CD4-positive, alpha-beta T cell (primary cell): ENCODE data around the gene DIAPH2. TPM values are rescaled to one million over a fixed set of nuclear protein-coding genes. Genes with fewer than 3 reads are reported as not detected.

ENCODE experiments used
- ATAC-seq: fragments of 200-7000 bp; cut with Tn5 transposase; one replicate; pipeline ENCODE4 v1.10.0; 2022; ENCODE audit warnings: mild to moderate bottlenecking; ENCODE audit not compliant: poor library complexity
- CTCF ChIA-PET: fragments of 350-600 bp; sonication (Branson Sonifier 250); formaldehyde crosslinking; loops from one replicate; lab custom pipeline; 2021; ENCODE audit warnings: antibody characterized with exemption, inconsistent platforms; lab: Charles Lee
- POLR2A ChIA-PET: fragments of 350-600 bp; sonication (Branson Sonifier 250); formaldehyde crosslinking; loops from one replicate; lab custom pipeline; 2021; ENCODE audit warnings: antibody characterized with exemption, inconsistent platforms; lab: Charles Lee
- DNase-seq, 14 experiments: peaks; one replicate each; pipeline ENCODE4 v3.0.0-alpha.2; 2013 to 2020; ENCODE audit warnings: mixed read lengths in 2 of 14
- H3K27ac ChIP-seq, 2 donors: one replicate each; pipeline versions ENCODE4 v1.5.1 to v1.7.0; 2013; ENCODE audit warnings: low read length in 2 of 2, low read depth in 1 of 2, mild to moderate bottlenecking in 1 of 2
- H3K27me3 ChIP-seq, 2 experiments: 1 replicate in 1 of 2; 2 replicates in 1 of 2; pipeline versions ENCODE4 v1.6.1 to v1.7.0; 2013; ENCODE audit warnings: low read length in 2 of 2, control low read depth in 1 of 2, mild to moderate bottlenecking in 1 of 2, moderate library complexity in 1 of 2; ENCODE audit not compliant: insufficient read depth in 2 of 2, control insufficient read depth in 1 of 2
- H3K36me3 ChIP-seq: one replicate; pipeline ENCODE4 v1.6.1; 2013; ENCODE audit warnings: low read length, control low read depth; ENCODE audit not compliant: insufficient read depth
- H3K4me1 ChIP-seq: one replicate; pipeline ENCODE4 v1.6.1; 2013; ENCODE audit warnings: low read length, control low read depth; ENCODE audit not compliant: insufficient read depth
- H3K4me3 ChIP-seq: one replicate; pipeline ENCODE4 v1.5.1; 2013; ENCODE audit warnings: mild to moderate bottlenecking, low read length, moderate library complexity
- H3K9me3 ChIP-seq, 2 experiments: 1 replicate in 1 of 2; 2 replicates in 1 of 2; pipeline versions ENCODE4 v1.6.1 to v1.7.0; 2013; ENCODE audit warnings: low read length in 2 of 2, mild to moderate bottlenecking in 2 of 2, control low read depth in 1 of 2, moderate library complexity in 1 of 2; ENCODE audit not compliant: control insufficient read depth in 1 of 2, insufficient read depth in 1 of 2
- H3K27ac Mint-ChIP-seq: one replicate; pipeline ENCODE4 v1.8.0; 2020; ENCODE audit warnings: mixed read lengths
- H3K27me3 Mint-ChIP-seq: one replicate; pipeline ENCODE4 v1.8.0; 2021; ENCODE audit warnings: mixed read lengths
- H3K36me3 Mint-ChIP-seq: one replicate; pipeline ENCODE4 v1.8.0; 2021; ENCODE audit warnings: low read depth, mixed read lengths
- H3K4me1 Mint-ChIP-seq: one replicate; pipeline ENCODE4 v1.8.0; 2021; ENCODE audit warnings: low read depth, mixed read lengths
- H3K4me3 Mint-ChIP-seq: one replicate; pipeline ENCODE4 v1.8.0; 2020; ENCODE audit warnings: mild to moderate bottlenecking, mixed read lengths
- H3K9me3 Mint-ChIP-seq: one replicate; pipeline ENCODE4 v1.8.0; 2020; ENCODE audit warnings: mixed read lengths
- intact Hi-C, 2 experiments: fragments of 100-400 bp; cut with DNase I in 1 of 2; cut with micrococcal nuclease in 1 of 2; formaldehyde crosslinking; loops; one replicate each; pipeline versions ENCODE4 v1.15.1 to v1.9.0; 2023 to 2025; cut with DNase I, micrococcal nuclease
- total RNA-seq, 174 experiments: library from RNA in 2 of 174; stranded (reverse) in 2 of 174; gene quantifications; one replicate each; pipeline ENCODE4 v1.2.3 and lab custom pipeline; 2021 to 2026
- TF ChIP-seq, protein P1 (sequence below): fragments of 200-600 bp; IDR thresholded peaks from one replicate; pipeline ENCODE4 v1.8.0; 2022; ENCODE audit warnings: antibody characterized with exemption, mild to moderate bottlenecking

DIAPH2 gene
- total RNA-seq, 2 experiments from 2014 or later, result 11.4 to 11.7 TPM

GRCh38 chrX:97159916-97160800 is 475.5 kb downstream of the DIAPH2 start:
- H3K4me1 ChIP-seq, result no peaks in the 10 kb centered on the region
- peaks cover 17% of the 10 kb centered on the region for H3K4me1 Mint-ChIP-seq
- ChIA-PET POLR2A (no interaction called here), CTCF (interaction anchor here (0.7 kb wide), 2 partner anchors 10 to 566 kb away, joined by 3 read pairs; no protein-coding TSS in a partner anchor)
- no peak overlapping the region for H3K27ac Mint-ChIP-seq
- ATAC-seq, result no peak
- H3K9me3 ChIP-seq, result no peaks in the 10 kb centered on the region
- H3K36me3 Mint-ChIP-seq, result no peaks in the 10 kb centered on the region
- peak in 1 of 14 experiments; percentile 0 for DNase-seq
- H3K27ac ChIP-seq, result no peak overlapping the region
- TF ChIP-seq, protein P1, sequence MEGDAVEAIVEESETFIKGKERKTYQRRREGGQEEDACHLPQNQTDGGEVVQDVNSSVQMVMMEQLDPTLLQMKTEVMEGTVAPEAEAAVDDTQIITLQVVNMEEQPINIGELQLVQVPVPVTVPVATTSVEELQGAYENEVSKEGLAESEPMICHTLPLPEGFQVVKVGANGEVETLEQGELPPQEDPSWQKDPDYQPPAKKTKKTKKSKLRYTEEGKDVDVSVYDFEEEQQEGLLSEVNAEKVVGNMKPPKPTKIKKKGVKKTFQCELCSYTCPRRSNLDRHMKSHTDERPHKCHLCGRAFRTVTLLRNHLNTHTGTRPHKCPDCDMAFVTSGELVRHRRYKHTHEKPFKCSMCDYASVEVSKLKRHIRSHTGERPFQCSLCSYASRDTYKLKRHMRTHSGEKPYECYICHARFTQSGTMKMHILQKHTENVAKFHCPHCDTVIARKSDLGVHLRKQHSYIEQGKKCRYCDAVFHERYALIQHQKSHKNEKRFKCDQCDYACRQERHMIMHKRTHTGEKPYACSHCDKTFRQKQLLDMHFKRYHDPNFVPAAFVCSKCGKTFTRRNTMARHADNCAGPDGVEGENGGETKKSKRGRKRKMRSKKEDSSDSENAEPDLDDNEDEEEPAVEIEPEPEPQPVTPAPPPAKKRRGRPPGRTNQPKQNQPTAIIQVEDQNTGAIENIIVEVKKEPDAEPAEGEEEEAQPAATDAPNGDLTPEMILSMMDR, result no peak
- no peaks in the 10 kb centered on the region for H3K27me3 Mint-ChIP-seq
- H3K4me3 Mint-ChIP-seq, result no peak overlapping the region
- H3K4me3 ChIP-seq, result no peak overlapping the region
- no peaks in the 10 kb centered on the region for H3K27me3 ChIP-seq
- intact Hi-C loops, result no loop called here
- H3K9me3 Mint-ChIP-seq, result no peaks in the 10 kb centered on the region
- H3K36me3 ChIP-seq, result no peaks in the 10 kb centered on the region

- no peak overlapping the region for H3K4me3 Mint-ChIP-seq
- no peaks in the 10 kb centered on the region for H3K9me3 ChIP-seq
These were observed 482.7 kb downstream of the DIAPH2 start for GRCh38 chrX:97167333-97167732.

GRCh38 chrX:97168646-97169045 is 484.0 kb downstream of the DIAPH2 start:
- Histone ChIP-seq H3K36me3 (no peaks in the 10 kb centered on the region), H3K27me3 (no peaks in the 10 kb centered on the region), H3K4me3 (no peak overlapping the region), H3K9me3 (no peaks in the 10 kb centered on the region), H3K4me1 (no peaks in the 10 kb centered on the region), H3K27ac (no peak overlapping the region)
- peaks cover 4% of the 10 kb centered on the region for H3K36me3 Mint-ChIP-seq
- intact Hi-C loops, result no loop called here
- no peak for ATAC-seq
- DNase-seq, result no peak
- no peak overlapping the region for H3K27ac Mint-ChIP-seq
- CTCF ChIA-PET, result no interaction called here
- no peak overlapping the region for H3K4me3 Mint-ChIP-seq
- no peaks in the 10 kb centered on the region for H3K9me3 Mint-ChIP-seq
- H3K4me1 Mint-ChIP-seq, result peaks cover 3% of the 10 kb centered on the region
- no peaks in the 10 kb centered on the region for H3K27me3 Mint-ChIP-seq
- POLR2A ChIA-PET, result no interaction called here
- TF ChIP-seq, protein P1, result no peak

More at GRCh38 chrX:97167333-97167732, 482.7 kb downstream of the DIAPH2 start:
- Histone ChIP-seq H3K27ac (no peak overlapping the region), H3K4me1 (no peaks in the 10 kb centered on the region), H3K27me3 (no peaks in the 10 kb centered on the region), H3K4me3 (no peak overlapping the region), H3K36me3 (no peaks in the 10 kb centered on the region)
- DNase-seq, result no peak
- TF ChIP-seq, protein P1, result no peak
- no peak overlapping the region for H3K27ac Mint-ChIP-seq
- no peaks in the 10 kb centered on the region for H3K9me3 Mint-ChIP-seq
- H3K27me3 Mint-ChIP-seq, result no peaks in the 10 kb centered on the region
- intact Hi-C loops, result no loop called here
- no peak for ATAC-seq
- peaks cover 3% of the 10 kb centered on the region for H3K4me1 Mint-ChIP-seq
- ChIA-PET POLR2A (no interaction called here), CTCF (no interaction called here)
- H3K36me3 Mint-ChIP-seq, result peaks cover 4% of the 10 kb centered on the region
